Activated CD8-positive, alpha-beta memory T cell treated with anti-CD3 and anti-CD28 coated beads for 36 hours (primary cell): ENCODE results near the gene RSPH1. TPM values are rescaled to one million over a fixed set of nuclear protein-coding genes. Genes with fewer than 3 reads are reported as not detected.

Experiments used
- CTCF ChIA-PET: fragments of 350-600 bp; sonication (Branson Sonifier 250); formaldehyde crosslinking; loops from one replicate; lab custom pipeline; 2021; ENCODE audit warnings: antibody characterized with exemption; lab: Charles Lee
- POLR2A ChIA-PET: fragments of 350-600 bp; sonication (Branson Sonifier 250); formaldehyde crosslinking; loops from one replicate; lab custom pipeline; 2021; ENCODE audit warnings: antibody characterized with exemption; lab: Charles Lee
- total RNA-seq, 2 experiments: library from RNA; stranded (reverse); gene quantifications; one replicate each; pipeline ENCODE4 v1.2.3, GENCODE V29; 2021

RSPH1 gene
- total RNA-seq, result not detected

- POLR2A ChIA-PET, result no interaction called here
- CTCF ChIA-PET, result interaction anchor here (0.9 to 1.0 kb wide), 2 partner anchors 18 to 258 kb away, joined by 3 read pairs; no protein-coding TSS in a partner anchor
Observed at GRCh38 chr21:42496120-42496838, at the start of gene RSPH1. Gene RSPH1, minus strand, starts transcription at chr21:42496224. Its CDS starts 38 bp downstream, at chr21:42496186.

GRCh38 chr21:42545745-42546144 lies 49.7 kb upstream of the RSPH1 start:
- ChIA-PET POLR2A (no interaction called here), CTCF (no interaction called here)

GRCh38 chr21:42545317-42545716 lies 49.3 kb upstream of the RSPH1 start:
- ChIA-PET POLR2A (no interaction called here), CTCF (no interaction called here)

- ChIA-PET POLR2A (no interaction called here), CTCF (no interaction called here)
Observed at GRCh38 chr21:42544544-42544943, 48.5 kb upstream of the RSPH1 start.

GRCh38 chr21:42543106-42543847 lies 47.3 kb upstream of the RSPH1 start:
- POLR2A ChIA-PET, result no interaction called here
- CTCF ChIA-PET, result no interaction called here

- POLR2A ChIA-PET, result no interaction called here
- CTCF ChIA-PET, result no interaction called here
Observed at GRCh38 chr21:42542596-42542995, 46.6 kb upstream of the RSPH1 start.

GRCh38 chr21:42542196-42542595 lies 46.2 kb upstream of the RSPH1 start:
- POLR2A ChIA-PET, result no interaction called here
- CTCF ChIA-PET, result no interaction called here

GRCh38 chr21:42541618-42542017 lies 45.6 kb upstream of the RSPH1 start:
- ChIA-PET CTCF (no interaction called here), POLR2A (no interaction called here)

- ChIA-PET POLR2A (no interaction called here), CTCF (no interaction called here)
Observed at GRCh38 chr21:42541174-42541573, 45.1 kb upstream of the RSPH1 start.

GRCh38 chr21:42540396-42540795 lies 44.4 kb upstream of the RSPH1 start:
- ChIA-PET CTCF (no interaction called here), POLR2A (no interaction called here)

- ChIA-PET CTCF (no interaction called here), POLR2A (no interaction called here)
Observed at GRCh38 chr21:42539931-42540343, 43.9 kb upstream of the RSPH1 start.

GRCh38 chr21:42539342-42539741 lies 43.3 kb upstream of the RSPH1 start:
- CTCF ChIA-PET, result no interaction called here
- POLR2A ChIA-PET, result no interaction called here

GRCh38 chr21:42538479-42539275 lies 42.7 kb upstream of the RSPH1 start:
- CTCF ChIA-PET, result interaction anchor here (0.9 kb wide), 1 partner anchor 9 kb away, joined by 3 read pairs; no protein-coding TSS in a partner anchor

GRCh38 chr21:42537106-42537742 lies 41.2 kb upstream of the RSPH1 start:
- ChIA-PET POLR2A (no interaction called here), CTCF (interaction anchor here (0.9 to 1.2 kb wide), 3 partner anchors 13 to 226 kb away, joined by 3 read pairs; no protein-coding TSS in a partner anchor)

More at GRCh38 chr21:42538479-42539275, 42.7 kb upstream of the RSPH1 start:
- POLR2A ChIA-PET, result no interaction called here

- ChIA-PET CTCF (interaction anchor here (0.9 to 1.2 kb wide), 3 partner anchors 12 to 226 kb away, joined by 3 read pairs; no protein-coding TSS in a partner anchor), POLR2A (no interaction called here)
Observed at GRCh38 chr21:42536601-42537000, 40.6 kb upstream of the RSPH1 start.

- POLR2A ChIA-PET, result no interaction called here
- CTCF ChIA-PET, result no interaction called here
Observed at GRCh38 chr21:42535602-42536171, 39.7 kb upstream of the RSPH1 start.

GRCh38 chr21:42534421-42535378 lies 38.7 kb upstream of the RSPH1 start:
- ChIA-PET POLR2A (no interaction called here), CTCF (no interaction called here)

GRCh38 chr21:42533963-42534355 lies 37.9 kb upstream of the RSPH1 start:
- ChIA-PET CTCF (no interaction called here), POLR2A (no interaction called here)
